ENCODE measurements around the gene MFF. TPM values are rescaled to one million over a fixed set of nuclear protein-coding genes. Genes with fewer than 3 reads are reported as not detected.
"Not testable (repeated sequence)": the region's sequence is repeated elsewhere in the genome, so short reads cannot be mapped to it uniquely, and the experiment has no call there.

MFF gene
- total and polyA plus RNA-seq, 4 experiments from 2014 or later: 58.0 to 159 (median 93.6) TPM

- ChIA-PET CTCF (ENCODE audit: partially characterized antibody) (no interaction called here), POLR2A (ENCODE audit: partially characterized antibody) (no interaction called here)
- no peaks in the 10 kb centered on the region for H3K27me3 ChIP-seq (ENCODE audit: insufficient read depth, low read length)
- Mint-ChIP-seq H3K9me3 (no peaks in the 10 kb centered on the region), H3K27me3 (no peaks in the 10 kb centered on the region), H3K4me3 (no peak overlapping the region), H3K4me1 (peaks cover 0 to 4% (median 0%) of the 10 kb centered on the region in 4 donors), H3K27ac (no peak overlapping the region), H3K36me3 (peaks cover 21 to 48% of the 10 kb centered on the region in 2 donors)
- H3K4me1 ChIP-seq (ENCODE audit: insufficient read depth, low read length): no peaks in the 10 kb centered on the region
- intact Hi-C loops (cut with micrococcal nuclease): no loop called here
- no peak for DNase-seq
- H3K36me3 ChIP-seq (ENCODE audit: insufficient read depth, low read length): peaks cover 6% of the 10 kb centered on the region
- no peak overlapping the region for H3K4me3 ChIP-seq (ENCODE audit: low read length in 2 of 2)
- no peak overlapping the region for H3K27ac ChIP-seq (ENCODE audit: low read depth, low read length)
- no peaks in the 10 kb centered on the region for H3K9me3 ChIP-seq (ENCODE audit: control insufficient read depth in 1 of 2, low read length in 2 of 2)
Measured at GRCh38 chr2:227347117-227347516, 22.1 kb downstream of the MFF start.

GRCh38 chr2:227348324-227348723, 23.3 kb downstream of the MFF start:
- Mint-ChIP-seq H3K36me3 (peaks cover 14 to 40% of the 10 kb centered on the region in 2 donors), H3K27ac (peak overlapping the region in 1 of 7 donors; percentile 45), H3K4me3 (no peak overlapping the region), H3K27me3 (no peaks in the 10 kb centered on the region), H3K9me3 (no peaks in the 10 kb centered on the region), H3K4me1 (peaks cover 0 to 4% (median 0%) of the 10 kb centered on the region in 4 donors)
- intact Hi-C loops (cut with micrococcal nuclease): no loop called here
- Histone ChIP-seq H3K27ac (ENCODE audit: low read depth, low read length) (no peak overlapping the region), H3K4me1 (ENCODE audit: insufficient read depth, low read length) (no peaks in the 10 kb centered on the region), H3K9me3 (ENCODE audit: control insufficient read depth in 1 of 2, low read length in 2 of 2) (no peaks in the 10 kb centered on the region), H3K4me3 (ENCODE audit: low read length in 2 of 2) (no peak overlapping the region), H3K27me3 (ENCODE audit: insufficient read depth, low read length) (no peaks in the 10 kb centered on the region), H3K36me3 (ENCODE audit: insufficient read depth, low read length) (peaks cover 6% of the 10 kb centered on the region)
- no peak for DNase-seq
- ChIA-PET POLR2A (ENCODE audit: partially characterized antibody) (interaction anchor here (2.5 kb wide), 1 partner anchor 23 kb away, joined by 7 read pairs; the partner anchor contains the start of gene MFF), CTCF (ENCODE audit: partially characterized antibody) (interaction anchor here (0.7 kb wide), 1 partner anchor 110 kb away, joined by 3 read pairs; no protein-coding TSS in a partner anchor)

GRCh38 chr2:227349989-227350612, 25.1 kb downstream of the MFF start:
- Histone ChIP-seq H3K27ac (ENCODE audit: low read depth, low read length) (no peak overlapping the region), H3K9me3 (ENCODE audit: control insufficient read depth in 1 of 2, low read length in 2 of 2) (no peaks in the 10 kb centered on the region), H3K36me3 (ENCODE audit: insufficient read depth, low read length) (peaks cover 6% of the 10 kb centered on the region), H3K27me3 (ENCODE audit: insufficient read depth, low read length) (no peaks in the 10 kb centered on the region), H3K4me1 (ENCODE audit: insufficient read depth, low read length) (no peaks in the 10 kb centered on the region), H3K4me3 (ENCODE audit: low read length in 2 of 2) (no peak overlapping the region)
- intact Hi-C loops (cut with micrococcal nuclease): no loop called here
- H3K27ac Mint-ChIP-seq: no peak overlapping the region
- ChIA-PET POLR2A (ENCODE audit: partially characterized antibody) (interaction anchor here (0.6 to 2.5 kb wide), 2 partner anchors 25 to 39 kb away, joined by 3 to 7 read pairs; partner anchors contain the start of gene MFF), CTCF (ENCODE audit: partially characterized antibody) (no interaction called here)
- no peaks in the 10 kb centered on the region for H3K9me3 Mint-ChIP-seq
- no peak for DNase-seq
- no peaks in the 10 kb centered on the region for H3K27me3 Mint-ChIP-seq
- peaks cover 0 to 4% (median 0%) of the 10 kb centered on the region in 4 donors for H3K4me1 Mint-ChIP-seq
- peaks cover 18 to 40% of the 10 kb centered on the region in 2 donors for H3K36me3 Mint-ChIP-seq
- no peak overlapping the region for H3K4me3 Mint-ChIP-seq

- Mint-ChIP-seq H3K27me3 (no peaks in the 10 kb centered on the region), H3K27ac (peak overlapping the region in 4 of 7 donors; percentile 2 to 76 (median 26)), H3K9me3 (no peaks in the 10 kb centered on the region), H3K36me3 (peaks cover 18 to 40% of the 10 kb centered on the region in 2 donors), H3K4me1 (peaks cover 0 to 4% (median 0%) of the 10 kb centered on the region in 4 donors), H3K4me3 (no peak overlapping the region)
- DNase-seq: no peak
- H3K9me3 ChIP-seq (ENCODE audit: control insufficient read depth in 1 of 2, low read length in 2 of 2): no peaks in the 10 kb centered on the region
- H3K36me3 ChIP-seq (ENCODE audit: insufficient read depth, low read length): peaks cover 17% of the 10 kb centered on the region
- no peak overlapping the region for H3K27ac ChIP-seq (ENCODE audit: low read depth, low read length)
- no peaks in the 10 kb centered on the region for H3K27me3 ChIP-seq (ENCODE audit: insufficient read depth, low read length)
- no peak overlapping the region for H3K4me3 ChIP-seq (ENCODE audit: low read length in 2 of 2)
- POLR2A ChIA-PET (ENCODE audit: partially characterized antibody): no interaction called here
- intact Hi-C loops (cut with micrococcal nuclease): no loop called here
- no peaks in the 10 kb centered on the region for H3K4me1 ChIP-seq (ENCODE audit: insufficient read depth, low read length)
- CTCF ChIA-PET (ENCODE audit: partially characterized antibody): no interaction called here
Measured at GRCh38 chr2:227351639-227352038, 26.6 kb downstream of the MFF start.

GRCh38 chr2:227360351-227360750, 35.3 kb downstream of the MFF start:
- intact Hi-C loops (cut with micrococcal nuclease): loop anchor here (5.0 kb wide), 1 partner anchor 407 kb away; no protein-coding TSS in a partner anchor
- no peak for DNase-seq
- peaks cover 21% of the 10 kb centered on the region for H3K36me3 ChIP-seq (ENCODE audit: insufficient read depth, low read length)
- H3K9me3 ChIP-seq (ENCODE audit: control insufficient read depth in 1 of 2, low read length in 2 of 2): no peaks in the 10 kb centered on the region
- peaks cover 32 to 52% of the 10 kb centered on the region in 2 donors for H3K36me3 Mint-ChIP-seq
- peak overlapping the region in 1 of 7 donors; percentile 45 for H3K27ac Mint-ChIP-seq
- H3K4me3 Mint-ChIP-seq: no peak overlapping the region
- no peaks in the 10 kb centered on the region for H3K27me3 Mint-ChIP-seq
- H3K27ac ChIP-seq (ENCODE audit: low read depth, low read length): no peak overlapping the region
- CTCF ChIA-PET (ENCODE audit: partially characterized antibody): interaction anchor here (1.1 kb wide), 1 partner anchor 120 kb away, joined by 3 read pairs; no protein-coding TSS in a partner anchor
- H3K4me1 Mint-ChIP-seq: no peaks in the 10 kb centered on the region
- H3K4me3 ChIP-seq (ENCODE audit: low read length in 2 of 2): no peak overlapping the region
- H3K4me1 ChIP-seq (ENCODE audit: insufficient read depth, low read length): no peaks in the 10 kb centered on the region
- H3K9me3 Mint-ChIP-seq: no peaks in the 10 kb centered on the region
- POLR2A ChIA-PET (ENCODE audit: partially characterized antibody): no interaction called here
- H3K27me3 ChIP-seq (ENCODE audit: insufficient read depth, low read length): no peaks in the 10 kb centered on the region

- Histone ChIP-seq H3K36me3 (ENCODE audit: insufficient read depth, low read length) (peaks cover 7% of the 10 kb centered on the region), H3K9me3 (ENCODE audit: control insufficient read depth in 1 of 2, low read length in 2 of 2) (no peaks in the 10 kb centered on the region), H3K27me3 (ENCODE audit: insufficient read depth, low read length) (no peaks in the 10 kb centered on the region), H3K27ac (ENCODE audit: low read depth, low read length) (no peak overlapping the region), H3K4me3 (ENCODE audit: low read length in 2 of 2) (no peak overlapping the region), H3K4me1 (ENCODE audit: insufficient read depth, low read length) (no peaks in the 10 kb centered on the region)
- DNase-seq: peak in 1 of 5 donors; percentile 6
- Mint-ChIP-seq H3K4me3 (no peak overlapping the region), H3K27me3 (no peaks in the 10 kb centered on the region), H3K36me3 (peaks cover 16 to 26% of the 10 kb centered on the region in 2 donors), H3K9me3 (no peaks in the 10 kb centered on the region), H3K4me1 (no peaks in the 10 kb centered on the region), H3K27ac (no peak overlapping the region)
- ChIA-PET POLR2A (ENCODE audit: partially characterized antibody) (no interaction called here), CTCF (ENCODE audit: partially characterized antibody) (no interaction called here)
- intact Hi-C loops (cut with micrococcal nuclease): loop anchor here (5.0 kb wide), 1 partner anchor 404 kb away; no protein-coding TSS in a partner anchor
Measured at GRCh38 chr2:227363756-227364155, 38.7 kb downstream of the MFF start.

GRCh38 chr2:227364585-227365263, 39.7 kb downstream of the MFF start:
- H3K4me3 ChIP-seq (ENCODE audit: low read length in 2 of 2); DNase-seq; H3K27ac ChIP-seq (ENCODE audit: low read depth, low read length); H3K9me3 Mint-ChIP-seq; H3K27me3 ChIP-seq (ENCODE audit: insufficient read depth, low read length); H3K9me3 ChIP-seq (ENCODE audit: control insufficient read depth in 1 of 2, low read length in 2 of 2); H3K4me1 ChIP-seq (ENCODE audit: insufficient read depth, low read length); H3K4me1 Mint-ChIP-seq; H3K4me3 Mint-ChIP-seq; H3K27me3 Mint-ChIP-seq; POLR2A ChIA-PET (ENCODE audit: partially characterized antibody); CTCF ChIA-PET (ENCODE audit: partially characterized antibody); H3K36me3 ChIP-seq (ENCODE audit: insufficient read depth, low read length): not testable (repeated sequence)
- H3K36me3 Mint-ChIP-seq: peaks cover 7 to 16% of the 10 kb centered on the region in 2 donors
- peak overlapping the region in 1 of 7 donors; percentile 13 for H3K27ac Mint-ChIP-seq
- intact Hi-C loops (cut with micrococcal nuclease): loop anchor here (5.0 kb wide), 1 partner anchor 403 kb away; no protein-coding TSS in a partner anchor
